Measurements from ENCODE around the gene TNS4.

DNA sequence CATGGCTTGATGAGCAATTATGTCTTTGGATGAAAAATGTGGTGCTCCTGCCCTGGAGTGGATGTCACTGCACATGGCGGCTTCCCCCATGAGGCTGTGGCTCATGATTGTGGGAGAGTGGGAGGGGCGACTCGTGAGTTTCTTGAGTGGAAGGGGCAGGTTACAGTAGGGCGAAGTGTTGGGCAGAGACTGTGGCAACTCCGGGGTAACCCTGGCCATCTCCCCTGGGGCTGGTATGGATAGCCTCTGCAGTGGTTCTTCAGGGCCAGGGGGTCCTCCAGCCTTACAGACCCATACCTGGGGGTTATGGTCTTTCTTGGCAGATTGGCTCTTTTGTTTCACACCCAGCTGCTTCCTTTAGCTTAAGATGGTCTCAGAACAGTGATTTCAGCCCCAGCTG is 1.3 kb upstream of the TNS4 start:
- TF ChIP-seq, protein P1, sequence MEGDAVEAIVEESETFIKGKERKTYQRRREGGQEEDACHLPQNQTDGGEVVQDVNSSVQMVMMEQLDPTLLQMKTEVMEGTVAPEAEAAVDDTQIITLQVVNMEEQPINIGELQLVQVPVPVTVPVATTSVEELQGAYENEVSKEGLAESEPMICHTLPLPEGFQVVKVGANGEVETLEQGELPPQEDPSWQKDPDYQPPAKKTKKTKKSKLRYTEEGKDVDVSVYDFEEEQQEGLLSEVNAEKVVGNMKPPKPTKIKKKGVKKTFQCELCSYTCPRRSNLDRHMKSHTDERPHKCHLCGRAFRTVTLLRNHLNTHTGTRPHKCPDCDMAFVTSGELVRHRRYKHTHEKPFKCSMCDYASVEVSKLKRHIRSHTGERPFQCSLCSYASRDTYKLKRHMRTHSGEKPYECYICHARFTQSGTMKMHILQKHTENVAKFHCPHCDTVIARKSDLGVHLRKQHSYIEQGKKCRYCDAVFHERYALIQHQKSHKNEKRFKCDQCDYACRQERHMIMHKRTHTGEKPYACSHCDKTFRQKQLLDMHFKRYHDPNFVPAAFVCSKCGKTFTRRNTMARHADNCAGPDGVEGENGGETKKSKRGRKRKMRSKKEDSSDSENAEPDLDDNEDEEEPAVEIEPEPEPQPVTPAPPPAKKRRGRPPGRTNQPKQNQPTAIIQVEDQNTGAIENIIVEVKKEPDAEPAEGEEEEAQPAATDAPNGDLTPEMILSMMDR (IDR thresholded peaks at IDR 0.05): no peak
- no peak for TF ChIP-seq EZH2phosphoT487 (IDR thresholded peaks at IDR 0.05)
